ENCODE measurements around the gene NACC2. TPM values are rescaled to one million over a fixed set of nuclear protein-coding genes. Genes with fewer than 3 reads are reported as not detected.

Gene NACC2
- total RNA-seq, 2 experiments from 2014 or later: 8.1 to 8.5 TPM

DNA sequence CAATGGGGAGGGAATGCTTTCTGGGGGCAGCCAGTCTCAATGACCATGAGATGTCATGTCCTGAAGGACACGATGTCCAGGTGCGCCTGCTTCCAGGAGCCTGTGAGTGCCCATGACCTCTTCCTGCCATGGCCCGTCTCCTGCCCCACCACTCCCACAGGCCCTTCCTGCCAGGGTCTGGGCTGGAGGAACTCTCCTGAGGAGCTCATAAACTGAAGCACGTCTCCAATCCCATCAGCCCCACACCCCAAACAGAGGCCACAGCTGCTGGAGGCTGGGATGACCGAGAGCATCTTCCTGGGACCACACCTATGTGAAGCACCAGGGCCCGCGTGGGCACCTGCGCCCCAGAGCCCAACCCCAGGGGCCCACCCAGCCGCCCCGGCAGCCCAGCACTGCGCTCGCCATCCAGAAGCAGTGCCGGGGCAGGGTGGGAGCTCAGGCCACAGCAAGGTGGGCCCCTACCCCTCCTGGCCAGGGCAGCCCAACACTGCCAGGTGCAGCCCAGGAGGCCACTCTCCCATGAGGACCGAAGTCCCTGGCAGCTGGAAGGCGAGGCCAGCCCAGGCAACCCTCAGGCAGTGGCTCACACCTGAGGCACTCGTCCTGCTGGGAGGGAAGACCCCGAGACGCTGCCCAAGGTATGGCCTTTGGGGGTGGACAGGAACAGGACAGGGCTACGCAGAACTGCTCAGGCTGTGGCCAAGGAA lies 80.0 kb downstream of the NACC2 start:
- no peak for DNase-seq
- Mint-ChIP-seq H3K9me3 (no peaks in the 10 kb centered on the region), H3K27me3 (no peaks in the 10 kb centered on the region), H3K4me3 (no peak overlapping the region), H3K4me1 (ENCODE audit: low read depth) (no peaks in the 10 kb centered on the region), H3K36me3 (no peaks in the 10 kb centered on the region), H3K27ac (no peak overlapping the region)
- ChIA-PET CTCF (no interaction called here), POLR2A (no interaction called here)
- intact Hi-C loops (cut with micrococcal nuclease): no loop called here

DNA sequence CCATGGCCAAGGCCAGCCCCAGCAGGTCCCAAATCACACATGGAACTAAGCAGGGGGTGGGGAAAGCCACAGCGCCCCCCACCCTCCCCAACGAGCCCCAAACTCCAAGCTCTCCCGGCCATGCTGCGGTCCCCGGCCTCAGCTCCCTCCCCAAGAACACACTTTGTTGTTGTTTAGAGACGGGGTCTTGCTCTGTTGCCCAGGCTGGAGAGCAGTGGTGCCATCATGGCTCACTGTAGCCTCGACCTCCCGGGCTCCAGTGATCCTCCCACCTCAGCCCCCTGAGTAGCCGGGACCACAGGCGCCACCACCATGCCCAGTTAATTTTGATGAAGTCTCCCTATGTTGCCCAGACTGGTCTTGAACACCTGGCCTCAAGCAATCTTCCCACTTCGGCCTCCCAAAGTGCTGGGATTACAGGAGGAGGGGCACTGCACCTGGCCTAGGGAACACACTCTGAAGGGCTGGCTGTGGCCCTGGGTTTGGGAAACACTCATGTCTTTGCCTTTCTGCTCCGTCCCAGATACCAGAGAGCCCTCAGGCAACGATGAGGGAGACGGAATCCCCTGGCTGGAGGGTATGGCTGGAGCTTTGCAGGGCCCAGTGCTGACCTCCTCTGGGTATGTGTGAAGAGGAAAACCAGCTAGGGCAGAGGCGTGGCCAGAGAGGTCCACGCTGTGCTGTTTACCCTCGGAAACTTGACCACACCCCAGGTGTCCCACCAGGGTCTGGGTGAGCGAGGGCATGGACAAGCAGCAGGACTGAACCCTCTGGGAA lies 80.8 kb downstream of the NACC2 start:
- ChIA-PET POLR2A (no interaction called here), CTCF (no interaction called here)
- no peaks in the 10 kb centered on the region for H3K36me3 Mint-ChIP-seq
- H3K4me1 Mint-ChIP-seq (ENCODE audit: low read depth): no peaks in the 10 kb centered on the region
- no peak for DNase-seq
- H3K27ac Mint-ChIP-seq: no peak overlapping the region
- no peak overlapping the region for H3K4me3 Mint-ChIP-seq
- no peaks in the 10 kb centered on the region for H3K9me3 Mint-ChIP-seq
- intact Hi-C loops (cut with micrococcal nuclease): no loop called here
- H3K27me3 Mint-ChIP-seq: no peaks in the 10 kb centered on the region

DNA sequence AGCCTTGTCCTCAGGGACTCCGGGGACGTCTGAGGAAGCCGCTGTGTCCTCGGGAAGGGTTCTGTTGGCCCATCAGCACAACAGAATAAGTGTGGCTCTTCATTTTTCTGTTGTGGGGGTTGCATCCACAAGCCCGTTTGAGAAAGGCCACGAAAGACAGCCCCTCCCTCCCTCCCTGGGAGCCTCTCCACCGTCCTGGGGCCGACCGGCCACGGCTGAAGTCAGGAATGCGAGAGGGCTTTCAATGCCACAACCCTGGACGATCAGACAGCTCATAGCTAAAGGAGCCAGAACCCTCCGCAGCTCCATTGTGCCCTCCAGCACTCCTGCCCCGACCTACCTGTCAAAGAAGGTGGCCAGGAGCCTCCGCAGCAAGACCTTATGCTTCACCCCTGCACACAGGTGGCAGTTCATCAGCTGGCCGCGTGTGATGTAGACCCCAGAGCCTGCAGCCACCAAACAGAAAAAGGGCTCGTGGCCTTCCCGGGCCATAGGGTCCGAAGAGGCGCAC lies 81.5 kb downstream of the NACC2 start:
- ChIA-PET POLR2A (no interaction called here), CTCF (no interaction called here)
- DNase-seq: no peak
- Mint-ChIP-seq H3K4me1 (ENCODE audit: low read depth) (no peaks in the 10 kb centered on the region), H3K27ac (no peak overlapping the region), H3K9me3 (no peaks in the 10 kb centered on the region), H3K27me3 (no peaks in the 10 kb centered on the region), H3K36me3 (no peaks in the 10 kb centered on the region), H3K4me3 (no peak overlapping the region)
- intact Hi-C loops (cut with micrococcal nuclease): no loop called here

DNA sequence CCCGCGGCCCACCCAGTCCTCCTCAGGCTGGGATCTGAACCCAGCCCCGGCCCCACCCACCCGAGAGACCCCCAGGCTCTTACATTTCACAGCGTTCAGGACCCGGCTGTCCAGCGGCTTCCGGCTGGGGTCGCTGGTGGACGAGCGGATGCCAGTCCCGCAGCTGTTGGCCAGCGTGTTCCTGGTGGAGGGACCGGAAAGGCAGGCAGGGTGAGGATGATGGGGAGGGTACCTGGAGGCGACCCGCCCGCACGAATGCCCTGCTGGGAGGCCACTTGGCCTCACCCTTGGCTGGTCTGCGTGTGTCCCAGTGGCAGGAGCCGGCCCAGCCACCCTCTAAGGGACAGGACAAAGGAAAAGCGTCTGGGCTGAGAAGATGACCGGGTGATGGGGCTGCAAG lies 82.0 kb downstream of the NACC2 start:
- CTCF ChIA-PET: no interaction called here
- Mint-ChIP-seq H3K4me1 (ENCODE audit: low read depth) (no peaks in the 10 kb centered on the region), H3K36me3 (no peaks in the 10 kb centered on the region), H3K4me3 (no peak overlapping the region), H3K27ac (no peak overlapping the region), H3K27me3 (no peaks in the 10 kb centered on the region), H3K9me3 (no peaks in the 10 kb centered on the region)
- POLR2A ChIA-PET: no interaction called here
- intact Hi-C loops (cut with micrococcal nuclease): no loop called here
- no peak for DNase-seq

DNA sequence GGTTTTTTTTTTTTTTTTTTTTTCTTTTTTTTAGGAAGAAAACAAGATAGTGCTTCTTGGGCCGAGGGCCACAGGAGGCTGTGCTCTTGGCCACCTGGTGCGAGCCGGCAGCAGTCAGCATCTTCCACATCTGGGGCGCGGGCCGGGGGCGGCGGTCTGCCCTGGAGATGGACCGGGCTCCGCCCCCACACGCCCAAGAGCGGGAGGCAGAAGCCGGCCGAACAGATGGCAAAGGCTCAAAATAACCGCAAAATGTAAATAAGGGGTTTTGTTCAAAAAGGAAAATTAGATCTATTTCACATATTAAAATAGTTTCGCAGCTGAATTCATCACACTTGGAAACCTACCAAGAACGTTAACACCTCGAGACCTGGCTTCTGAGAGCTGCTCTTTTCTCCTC lies 82.4 kb downstream of the NACC2 start:
- Mint-ChIP-seq H3K27ac (no peak overlapping the region), H3K27me3 (no peaks in the 10 kb centered on the region), H3K4me3 (no peak overlapping the region), H3K4me1 (ENCODE audit: low read depth) (no peaks in the 10 kb centered on the region), H3K36me3 (no peaks in the 10 kb centered on the region), H3K9me3 (no peaks in the 10 kb centered on the region)
- DNase-seq: no peak
- ChIA-PET CTCF (no interaction called here), POLR2A (no interaction called here)
- intact Hi-C loops (cut with micrococcal nuclease): no loop called here

- CTCF ChIA-PET: no interaction called here
- intact Hi-C loops (cut with micrococcal nuclease): no loop called here
- Mint-ChIP-seq H3K27me3 (no peaks in the 10 kb centered on the region), H3K9me3 (no peaks in the 10 kb centered on the region), H3K4me3 (no peak overlapping the region), H3K4me1 (ENCODE audit: low read depth) (no peaks in the 10 kb centered on the region), H3K36me3 (no peaks in the 10 kb centered on the region), H3K27ac (no peak overlapping the region)
- POLR2A ChIA-PET: no interaction called here
- no peak for DNase-seq
Measured at GRCh38 chr9:136011703-136012496, 83.2 kb downstream of the NACC2 start.

DNA sequence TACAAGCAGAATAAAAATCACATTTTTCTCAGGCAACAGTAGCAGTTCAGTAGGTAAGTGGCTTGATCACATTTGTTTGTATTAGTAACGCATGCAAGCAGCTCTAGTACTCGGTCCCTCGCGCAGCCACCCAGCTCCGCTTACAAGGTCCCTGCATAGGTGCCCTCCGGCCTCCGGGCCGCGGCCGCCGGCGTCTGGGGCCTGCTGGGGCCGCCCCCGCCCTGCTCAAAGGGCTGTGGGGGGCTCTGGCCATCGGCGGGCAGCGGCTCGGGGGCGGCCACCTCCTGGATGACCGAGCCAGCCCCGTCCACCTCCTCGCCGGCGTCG lies 83.8 kb downstream of the NACC2 start:
- POLR2A ChIA-PET: no interaction called here
- CTCF ChIA-PET: no interaction called here
- H3K4me3 Mint-ChIP-seq: no peak overlapping the region
- no peaks in the 10 kb centered on the region for H3K36me3 Mint-ChIP-seq
- no peaks in the 10 kb centered on the region for H3K4me1 Mint-ChIP-seq (ENCODE audit: low read depth)
- no peaks in the 10 kb centered on the region for H3K27me3 Mint-ChIP-seq
- intact Hi-C loops (cut with micrococcal nuclease): no loop called here
- DNase-seq: no peak
- no peak overlapping the region for H3K27ac Mint-ChIP-seq
- no peaks in the 10 kb centered on the region for H3K9me3 Mint-ChIP-seq

DNA sequence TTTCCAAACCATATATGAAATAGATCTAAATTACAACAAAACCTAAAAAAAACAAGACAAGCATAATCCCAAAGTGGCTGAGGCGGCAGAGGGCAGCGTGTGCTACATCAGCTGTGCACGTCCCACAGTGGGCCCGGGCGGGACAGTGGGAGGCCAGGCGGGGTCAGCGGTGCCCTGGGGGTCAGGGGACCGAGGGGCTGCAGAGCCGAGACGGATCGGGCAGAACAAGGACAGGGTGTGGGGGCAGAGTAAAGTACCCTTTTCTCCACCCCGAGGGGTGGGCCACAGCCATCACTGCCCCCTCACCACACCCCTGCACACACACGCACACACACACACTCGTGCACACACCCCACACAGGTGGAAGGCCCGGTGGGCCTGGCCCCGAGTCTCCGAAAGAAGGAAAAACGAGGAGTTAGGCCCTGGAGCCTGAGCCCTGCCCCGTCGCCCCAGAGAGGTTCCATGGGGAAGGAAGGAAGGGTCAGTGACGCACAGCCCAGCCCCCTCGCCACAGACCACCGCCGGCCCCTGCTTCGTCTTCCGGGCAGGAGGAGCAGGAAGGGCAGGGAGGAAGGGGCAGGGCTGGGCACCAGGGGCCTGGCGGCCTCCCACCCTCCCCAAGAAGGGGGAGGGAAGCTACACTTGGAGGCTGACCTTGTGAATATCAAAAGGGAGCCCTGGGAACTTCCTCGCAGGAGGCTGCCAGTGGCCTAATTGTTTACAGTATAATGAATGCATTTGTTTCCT lies 84.3 kb downstream of the NACC2 start:
- ChIA-PET POLR2A (no interaction called here), CTCF (no interaction called here)
- Mint-ChIP-seq H3K36me3 (no peaks in the 10 kb centered on the region), H3K4me1 (ENCODE audit: low read depth) (no peaks in the 10 kb centered on the region), H3K9me3 (no peaks in the 10 kb centered on the region), H3K4me3 (no peak overlapping the region), H3K27me3 (no peaks in the 10 kb centered on the region), H3K27ac (no peak overlapping the region)
- intact Hi-C loops (cut with micrococcal nuclease): no loop called here
- no peak for DNase-seq

DNA sequence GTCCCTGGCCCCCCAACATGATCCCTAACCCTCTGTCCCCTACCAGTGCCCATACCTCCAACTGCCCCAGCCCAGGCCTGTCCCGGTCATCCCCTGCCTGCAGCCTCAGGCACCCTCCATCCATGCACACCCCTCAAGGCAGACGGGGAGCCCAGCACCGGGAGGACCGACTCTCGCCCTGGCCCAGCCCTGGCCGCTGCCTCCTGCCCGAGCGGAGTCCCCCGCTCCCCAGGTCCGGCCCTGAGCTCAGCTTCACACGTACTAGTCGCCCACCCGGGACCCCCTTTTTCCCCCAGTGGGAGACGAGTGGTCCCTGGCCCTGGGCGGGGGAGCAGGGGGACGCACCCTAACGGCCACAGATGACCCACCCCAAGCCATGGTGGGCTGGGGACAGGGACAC lies 84.9 kb downstream of the NACC2 start:
- intact Hi-C loops (cut with micrococcal nuclease): no loop called here
- ChIA-PET POLR2A (no interaction called here), CTCF (no interaction called here)
- DNase-seq: no peak
- H3K4me3 Mint-ChIP-seq: no peak overlapping the region
- no peak overlapping the region for H3K27ac Mint-ChIP-seq
- H3K4me1 Mint-ChIP-seq (ENCODE audit: low read depth): no peaks in the 10 kb centered on the region
- no peaks in the 10 kb centered on the region for H3K27me3 Mint-ChIP-seq
- H3K36me3 Mint-ChIP-seq: no peaks in the 10 kb centered on the region
- no peaks in the 10 kb centered on the region for H3K9me3 Mint-ChIP-seq

GRCh38 chr9:136009516-136009915 lies 85.6 kb downstream of the NACC2 start:
- Mint-ChIP-seq H3K27ac (no peak overlapping the region), H3K9me3 (no peaks in the 10 kb centered on the region), H3K27me3 (no peaks in the 10 kb centered on the region), H3K4me3 (no peak overlapping the region), H3K36me3 (no peaks in the 10 kb centered on the region), H3K4me1 (ENCODE audit: low read depth) (no peaks in the 10 kb centered on the region)
- no peak for DNase-seq
- POLR2A ChIA-PET: no interaction called here
- intact Hi-C loops (cut with micrococcal nuclease): no loop called here
- CTCF ChIA-PET: no interaction called here

- Mint-ChIP-seq H3K9me3 (no peaks in the 10 kb centered on the region), H3K27ac (no peak overlapping the region), H3K4me3 (no peak overlapping the region), H3K36me3 (no peaks in the 10 kb centered on the region), H3K4me1 (ENCODE audit: low read depth) (no peaks in the 10 kb centered on the region), H3K27me3 (no peaks in the 10 kb centered on the region)
- intact Hi-C loops (cut with micrococcal nuclease): no loop called here
- ChIA-PET CTCF (no interaction called here), POLR2A (no interaction called here)
- DNase-seq: no peak
Measured at GRCh38 chr9:136008693-136008997, 86.4 kb downstream of the NACC2 start.

DNA sequence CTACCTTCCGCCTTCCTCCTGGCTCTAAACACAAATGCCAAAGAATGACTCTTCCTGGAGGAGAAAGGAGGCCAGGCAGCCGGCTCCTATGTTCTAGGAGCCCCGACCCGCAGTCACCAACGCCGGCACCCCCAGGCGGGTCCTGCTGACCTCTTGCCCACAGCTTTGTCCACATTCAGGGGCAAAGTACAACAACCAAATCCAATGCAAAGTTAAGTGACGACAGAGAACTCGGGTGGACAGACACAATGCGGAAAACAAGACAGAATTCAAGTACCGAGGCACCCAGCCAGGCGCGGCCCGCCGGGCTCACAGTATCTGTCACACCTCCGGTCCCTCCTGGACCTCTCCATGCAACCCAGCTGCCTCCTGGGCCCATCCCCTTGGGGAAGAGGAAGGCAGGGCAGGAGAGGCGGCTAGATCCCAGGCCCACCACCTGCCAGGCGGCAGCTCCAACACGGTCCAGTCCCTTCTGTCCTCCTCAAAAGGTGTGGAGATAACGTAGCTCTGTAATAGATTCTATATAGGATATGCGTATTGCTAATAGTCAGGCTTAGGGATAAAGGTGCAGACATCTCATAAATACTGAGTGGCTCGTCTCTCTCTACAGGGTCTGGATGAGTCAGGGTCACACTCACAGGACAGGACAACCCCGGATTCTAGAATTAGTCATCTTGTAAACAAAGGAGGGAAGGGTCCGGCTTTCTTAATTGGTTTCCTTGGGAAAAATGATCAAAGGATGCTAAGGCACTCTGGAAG lies 87.0 kb downstream of the NACC2 start:
- H3K4me3 Mint-ChIP-seq: no peak overlapping the region
- no peak for DNase-seq
- CTCF ChIA-PET: no interaction called here
- POLR2A ChIA-PET: no interaction called here
- no peak overlapping the region for H3K27ac Mint-ChIP-seq
- intact Hi-C loops (cut with micrococcal nuclease): no loop called here
- no peaks in the 10 kb centered on the region for H3K27me3 Mint-ChIP-seq
- no peaks in the 10 kb centered on the region for H3K4me1 Mint-ChIP-seq (ENCODE audit: low read depth)
- H3K36me3 Mint-ChIP-seq: no peaks in the 10 kb centered on the region
- no peaks in the 10 kb centered on the region for H3K9me3 Mint-ChIP-seq
